Memory B cell (primary cell): ENCODE results near the gene KCNJ6.
"Not testable (repeated sequence)": the region's sequence is repeated elsewhere in the genome, so short reads cannot be mapped to it uniquely, and the experiment has no call there.

ENCODE experiments used
- ATAC-seq: fragments of 150-1000 bp; cut with Tn5 transposase; 2 replicates; pipeline ENCODE4 v1.10.0; 2021; ENCODE audit warnings: low read depth, mild to moderate bottlenecking, moderate library complexity
- DNase-seq, 2 donors: peaks; one replicate each; pipeline ENCODE4 v3.0.0; 2022; ENCODE audit warnings: low spot score in 2 of 2
- H3K27ac Mint-ChIP-seq: one replicate; pipeline ENCODE4 v1.8.0; 2022; ENCODE audit warnings: mild to moderate bottlenecking, moderate library complexity, mixed read lengths
- H3K27me3 Mint-ChIP-seq: one replicate; pipeline ENCODE4 v1.8.0; 2022; ENCODE audit warnings: mixed read lengths
- H3K36me3 Mint-ChIP-seq: one replicate; pipeline ENCODE4 v1.8.0; 2022; ENCODE audit warnings: mild to moderate bottlenecking, mixed read lengths
- H3K4me1 Mint-ChIP-seq: one replicate; pipeline ENCODE4 v1.8.0; 2022; ENCODE audit warnings: mixed read lengths
- H3K4me3 Mint-ChIP-seq: one replicate; pipeline ENCODE4 v1.8.0; 2022; ENCODE audit warnings: mild to moderate bottlenecking, moderate library complexity, mixed read lengths
- H3K9me3 Mint-ChIP-seq: one replicate; pipeline ENCODE4 v1.8.0; 2022; ENCODE audit warnings: mixed read lengths

The KCNJ6 gene

GRCh38 chr21:37712569-37712934 lies 203.7 kb downstream of the KCNJ6 start:
- H3K9me3 Mint-ChIP-seq, H3K4me1 Mint-ChIP-seq, H3K4me3 Mint-ChIP-seq, H3K27ac Mint-ChIP-seq, ATAC-seq, DNase-seq, H3K36me3 Mint-ChIP-seq, H3K27me3 Mint-ChIP-seq: not testable (repeated sequence)

GRCh38 chr21:37711836-37712568 lies 204.3 kb downstream of the KCNJ6 start:
- Mint-ChIP-seq H3K27me3 (peaks cover 6% of the 10 kb centered on the region), H3K4me3 (no peak overlapping the region), H3K4me1 (no peaks in the 10 kb centered on the region), H3K9me3 (no peaks in the 10 kb centered on the region), H3K36me3 (no peaks in the 10 kb centered on the region), H3K27ac (no peak overlapping the region)
- ATAC-seq = peak; percentile 47
- DNase-seq = peak in 1 of 2 donors; percentile 13

GRCh38 chr21:37711286-37711829 lies 204.9 kb downstream of the KCNJ6 start:
- no peak overlapping the region for H3K27ac Mint-ChIP-seq

GRCh38 chr21:37710546-37711285 lies 205.5 kb downstream of the KCNJ6 start:
- no peak for DNase-seq
- peaks cover 6% of the 10 kb centered on the region for H3K27me3 Mint-ChIP-seq
- no peak for ATAC-seq
- H3K9me3 Mint-ChIP-seq = no peaks in the 10 kb centered on the region
- no peak overlapping the region for H3K4me3 Mint-ChIP-seq
- H3K4me1 Mint-ChIP-seq = no peaks in the 10 kb centered on the region
- H3K36me3 Mint-ChIP-seq = no peaks in the 10 kb centered on the region
- H3K27ac Mint-ChIP-seq = no peak overlapping the region

More at GRCh38 chr21:37711286-37711829, 204.9 kb downstream of the KCNJ6 start:
- no peaks in the 10 kb centered on the region for H3K9me3 Mint-ChIP-seq
- no peaks in the 10 kb centered on the region for H3K4me1 Mint-ChIP-seq
- H3K36me3 Mint-ChIP-seq = no peaks in the 10 kb centered on the region
- H3K27me3 Mint-ChIP-seq = peaks cover 6% of the 10 kb centered on the region
- ATAC-seq = no peak
- no peak for DNase-seq
- H3K4me3 Mint-ChIP-seq = no peak overlapping the region

- Mint-ChIP-seq H3K36me3 (no peaks in the 10 kb centered on the region), H3K27me3 (peaks cover 3% of the 10 kb centered on the region), H3K27ac (no peak overlapping the region), H3K9me3 (peaks cover 2% of the 10 kb centered on the region), H3K4me3 (no peak overlapping the region), H3K4me1 (no peaks in the 10 kb centered on the region)
- DNase-seq (no peak), ATAC-seq (no peak)
These were observed 211.5 kb downstream of the KCNJ6 start for GRCh38 chr21:37704751-37705150.

GRCh38 chr21:37702241-37702640 lies 214.0 kb downstream of the KCNJ6 start:
- no peak for DNase-seq
- H3K4me1 Mint-ChIP-seq = no peaks in the 10 kb centered on the region
- peaks cover 2% of the 10 kb centered on the region for H3K27me3 Mint-ChIP-seq
- ATAC-seq = no peak
- H3K36me3 Mint-ChIP-seq = no peaks in the 10 kb centered on the region
- peaks cover 2% of the 10 kb centered on the region for H3K9me3 Mint-ChIP-seq
- no peak overlapping the region for H3K4me3 Mint-ChIP-seq
- no peak overlapping the region for H3K27ac Mint-ChIP-seq

- no peaks in the 10 kb centered on the region for H3K4me1 Mint-ChIP-seq
- H3K27me3 Mint-ChIP-seq = peaks cover 5% of the 10 kb centered on the region
- no peak overlapping the region for H3K27ac Mint-ChIP-seq
- H3K9me3 Mint-ChIP-seq = peaks cover 2% of the 10 kb centered on the region
- ATAC-seq (no peak), DNase-seq (no peak)
- no peak overlapping the region for H3K4me3 Mint-ChIP-seq
- no peaks in the 10 kb centered on the region for H3K36me3 Mint-ChIP-seq
These were observed 215.5 kb downstream of the KCNJ6 start for GRCh38 chr21:37700641-37701202.

- Mint-ChIP-seq H3K4me3 (no peak overlapping the region), H3K4me1 (no peaks in the 10 kb centered on the region), H3K36me3 (no peaks in the 10 kb centered on the region), H3K27me3 (peaks cover 5% of the 10 kb centered on the region), H3K9me3 (peaks cover 2% of the 10 kb centered on the region), H3K27ac (no peak overlapping the region)
- DNase-seq (no peak), ATAC-seq (no peak)
These were observed 217.1 kb downstream of the KCNJ6 start for GRCh38 chr21:37699024-37699775.

- Mint-ChIP-seq H3K4me1 (no peaks in the 10 kb centered on the region), H3K9me3 (peaks cover 2% of the 10 kb centered on the region), H3K36me3 (no peaks in the 10 kb centered on the region), H3K4me3 (no peak overlapping the region), H3K27me3 (peaks cover 9% of the 10 kb centered on the region), H3K27ac (no peak overlapping the region)
- DNase-seq (no peak), ATAC-seq (no peak)
These were observed 219.3 kb downstream of the KCNJ6 start for GRCh38 chr21:37696936-37697335.

- peaks cover 9% of the 10 kb centered on the region for H3K27me3 Mint-ChIP-seq
- ATAC-seq (no peak), DNase-seq (no peak)
- H3K4me3 Mint-ChIP-seq = no peak overlapping the region
- no peaks in the 10 kb centered on the region for H3K36me3 Mint-ChIP-seq
- H3K4me1 Mint-ChIP-seq = no peaks in the 10 kb centered on the region
- H3K9me3 Mint-ChIP-seq = no peaks in the 10 kb centered on the region
- no peak overlapping the region for H3K27ac Mint-ChIP-seq
These were observed 221.1 kb downstream of the KCNJ6 start for GRCh38 chr21:37695111-37695510.

- H3K9me3 Mint-ChIP-seq = no peaks in the 10 kb centered on the region
- no peaks in the 10 kb centered on the region for H3K36me3 Mint-ChIP-seq
- H3K4me1 Mint-ChIP-seq = peaks cover 4% of the 10 kb centered on the region
- DNase-seq = no peak
- H3K27me3 Mint-ChIP-seq = peaks cover 4% of the 10 kb centered on the region
- H3K4me3 Mint-ChIP-seq = no peak overlapping the region
- no peak for ATAC-seq
- no peak overlapping the region for H3K27ac Mint-ChIP-seq
These were observed 227.2 kb downstream of the KCNJ6 start for GRCh38 chr21:37688952-37689659.

- DNase-seq (no peak), ATAC-seq (no peak)
- H3K9me3 Mint-ChIP-seq = no peaks in the 10 kb centered on the region
- peaks cover 3% of the 10 kb centered on the region for H3K27me3 Mint-ChIP-seq
- no peaks in the 10 kb centered on the region for H3K36me3 Mint-ChIP-seq
- no peak overlapping the region for H3K27ac Mint-ChIP-seq
- H3K4me3 Mint-ChIP-seq = no peak overlapping the region
- peaks cover 4% of the 10 kb centered on the region for H3K4me1 Mint-ChIP-seq
These were observed 229.1 kb downstream of the KCNJ6 start for GRCh38 chr21:37686991-37687810.

GRCh38 chr21:37684547-37684946 lies 231.7 kb downstream of the KCNJ6 start:
- Mint-ChIP-seq H3K36me3 (no peaks in the 10 kb centered on the region), H3K27me3 (peaks cover 13% of the 10 kb centered on the region), H3K9me3 (no peaks in the 10 kb centered on the region), H3K27ac (no peak overlapping the region), H3K4me3 (no peak overlapping the region), H3K4me1 (peaks cover 3% of the 10 kb centered on the region)
- DNase-seq (no peak), ATAC-seq (no peak)
